Endothelial cell of umbilical vein (primary cell): Measurements from ENCODE around the gene RPL39L. TPM values are rescaled to one million over a fixed set of nuclear protein-coding genes. Genes with fewer than 3 reads are reported as not detected.

Source experiments
- BruUV-seq: library from RNA; stranded (reverse); fragments of 400-500 nt; replicated peaks from 2 replicates; lab custom pipeline; 2021; lab: Mats Ljungman, UMichigan
- CTCF ChIA-PET: fragments of 300-600, 350-600 bp; sonication (Branson Sonifier 250); formaldehyde crosslinking; loops from one replicate; lab custom pipeline; 2021; ENCODE audit warnings: antibody characterized with exemption, inconsistent platforms; lab: Charles Lee
- POLR2A ChIA-PET: fragments of 300-600, 350-600 bp; sonication (Branson Sonifier 250); formaldehyde crosslinking; loops from one replicate; lab custom pipeline; 2021; ENCODE audit warnings: antibody characterized with exemption, inconsistent platforms; lab: Charles Lee
- DNase-seq: peaks from one replicate; pipeline ENCODE4 v3.0.0-alpha.2; 2011; ENCODE audit warnings: low read depth, low spot score
- FAIRE-seq: peaks from 2 replicates; lab custom pipeline; 2011; peaks lifted over from hg19 to GRCh38; lab: Jason Lieb, UNC
- H2AFZ ChIP-seq: 2 replicates; pipeline ENCODE4 v1.6.0; 2012; ENCODE audit warnings: low read depth, low read length, control low read depth, inconsistent platforms
- H3K27ac ChIP-seq: 2 replicates; pipeline ENCODE4 v1.5.1; 2011; ENCODE audit warnings: low read depth, mild to moderate bottlenecking, control low read depth, low read length, moderate library complexity; ENCODE audit not compliant: insufficient read depth
- H3K27me3 ChIP-seq, 2 experiments: 2 replicates each; pipeline versions ENCODE4 v1.6.0 to v1.6.1; 2011; ENCODE audit warnings: low read length in 2 of 2, mixed read lengths in 1 of 2; ENCODE audit not compliant: control insufficient read depth in 2 of 2, insufficient read depth in 2 of 2
- H3K36me3 ChIP-seq, 2 experiments: 2 replicates in 1 of 2; 3 replicates in 1 of 2; pipeline ENCODE4 v1.5.1; 2011; ENCODE audit warnings: low read length in 2 of 2, mild to moderate bottlenecking in 1 of 2, moderate library complexity in 1 of 2; ENCODE audit not compliant: control insufficient read depth in 2 of 2, insufficient read depth in 2 of 2; ENCODE audit errors: extremely low read depth in 1 of 2
- H3K4me1 ChIP-seq: 3 replicates; pipeline ENCODE4 v1.5.1; 2011; ENCODE audit warnings: mild to moderate bottlenecking, low read length; ENCODE audit not compliant: control insufficient read depth, insufficient read depth; ENCODE audit errors: extremely low read depth
- H3K4me2 ChIP-seq: 2 replicates; pipeline ENCODE4 v1.6.1; 2011; ENCODE audit warnings: low read length, control low read depth, mixed read lengths; ENCODE audit not compliant: insufficient read depth
- H3K4me3 ChIP-seq, 3 experiments: fragments of 200-600 bp in 1 of 3; sonication (generic), shearing (Covaris generic) in 1 of 3; replicated peaks in 1 of 3; 2 replicates each; pipeline ENCODE4 v1.5.1; 2011 to 2016; ENCODE audit warnings: control low read depth in 3 of 3, low read length in 3 of 3, mild to moderate bottlenecking in 2 of 3, inconsistent platforms in 1 of 3, low read depth in 1 of 3, moderate library complexity in 1 of 3; ENCODE audit not compliant: insufficient read depth in 1 of 3
- H3K79me2 ChIP-seq: 2 replicates; pipeline ENCODE4 v1.6.0; 2012; ENCODE audit warnings: low read length, inconsistent platforms; ENCODE audit not compliant: control insufficient read depth, insufficient read depth
- H3K9ac ChIP-seq: replicated peaks from 2 replicates; pipeline ENCODE3; 2011; ENCODE audit warnings: low read length, control low read depth; ENCODE audit not compliant: insufficient read depth; ENCODE audit errors: extremely low read depth
- H3K9me1 ChIP-seq: replicated peaks from 3 replicates; pipeline ENCODE4 v1.6.0; 2011; ENCODE audit warnings: mild to moderate bottlenecking, low read length; ENCODE audit not compliant: control insufficient read depth, insufficient read depth; ENCODE audit errors: extremely low read depth
- H3K9me3 ChIP-seq: replicated peaks from 2 replicates; pipeline ENCODE4 v1.5.1; 2012; ENCODE audit warnings: low read length, inconsistent platforms; ENCODE audit not compliant: control insufficient read depth, insufficient read depth
- H4K20me1 ChIP-seq: replicated peaks from 2 replicates; pipeline ENCODE3; 2011; ENCODE audit warnings: mild to moderate bottlenecking, low read length; ENCODE audit not compliant: control insufficient read depth, insufficient read depth; ENCODE audit errors: extremely low read depth
- EZH2 ChIP-seq: IDR thresholded peaks from 2 replicates; pipeline ENCODE4 v1.6.1; 2012; ENCODE audit warnings: borderline replicate concordance, low read depth, mild to moderate bottlenecking, moderate library complexity, low read length, inconsistent platforms; ENCODE audit not compliant: severe bottlenecking
- FOS ChIP-seq: IDR thresholded peaks from 2 replicates; pipeline ENCODE4 v1.6.1; 2011; ENCODE audit warnings: mild to moderate bottlenecking, low read length, moderate library complexity, borderline replicate concordance; ENCODE audit not compliant: insufficient read depth
- GATA2 ChIP-seq: IDR thresholded peaks from 2 replicates; pipeline ENCODE4 v1.7.0; 2011; ENCODE audit warnings: low read depth, mild to moderate bottlenecking, moderate library complexity, mixed read lengths, low read length; ENCODE audit not compliant: insufficient read length, insufficient read depth
- JUN ChIP-seq: IDR thresholded peaks from 2 replicates; pipeline ENCODE4 v1.6.1; 2011; ENCODE audit warnings: borderline replicate concordance, low read depth; ENCODE audit not compliant: insufficient read length, insufficient read depth
- MYC ChIP-seq: IDR thresholded peaks from one replicate; pipeline ENCODE4 v1.6.1; 2011; ENCODE audit warnings: mild to moderate bottlenecking, low read depth, low read length
- POLR2A ChIP-seq: IDR thresholded peaks from 2 replicates; pipeline ENCODE4 v1.6.1; 2012; ENCODE audit warnings: low read depth, mild to moderate bottlenecking, control low read depth, low read length
- POLR2AphosphoS5 ChIP-seq: IDR thresholded peaks from 2 replicates; pipeline ENCODE4 v1.6.1; 2012; ENCODE audit warnings: low read depth, mild to moderate bottlenecking, control low read depth, low read length, moderate library complexity; ENCODE audit not compliant: insufficient read depth
- dilution Hi-C: fragments of 300-500 bp; cut with MboI; formaldehyde crosslinking; loops from one replicate; pipeline ENCODE4 v1.15.0; 2019; ENCODE audit warnings: low sequenced_read_pairs; ENCODE audit not compliant: extremely low pct_ligation_motif_present
- intact Hi-C: fragments of 100-400 bp; cut with micrococcal nuclease; formaldehyde crosslinking; loops from one replicate; pipeline ENCODE4 v1.10.0; 2022
- polyA plus RNA-seq, 4 experiments: library from polyadenylated mRNA; depleted of rRNA in 3 of 4; stranded (reverse) in 3 of 4; unstranded in 1 of 4; fragments of >200 nt; gene quantifications; 2 replicates each; pipeline versions ENCODE4 v1.2.1 to v1.2.3, GENCODE V29; 2011 to 2012; ENCODE audit warnings: missing spikeins in 1 of 4
- total RNA-seq: library from RNA; stranded (reverse); gene quantifications from 2 replicates; pipeline ENCODE4 v1.2.3, GENCODE V29; 2021
- TF ChIP-seq, protein P1 (sequence below), 2 donors: IDR thresholded peaks; 1 replicate in 1 of 2; 2 replicates in 1 of 2; pipeline ENCODE4 v1.5.1; 2011; ENCODE audit warnings: low read length in 2 of 2, mild to moderate bottlenecking in 2 of 2, moderate library complexity in 2 of 2, control low read depth in 1 of 2, inconsistent platforms in 1 of 2, low read depth in 1 of 2; ENCODE audit not compliant: insufficient read depth in 1 of 2; ENCODE audit errors: extremely low read depth in 1 of 2
- TF ChIP-seq, protein P2 (sequence below): IDR thresholded peaks from 2 replicates; pipeline ENCODE4 v1.6.1; 2011; ENCODE audit not compliant: insufficient read depth, insufficient read length

The RPL39L gene
- total and polyA plus RNA-seq, 2 donors (not counting 3 experiments of a cell fraction or from before 2014, with no cell fraction given) = 14.3 to 22.3 TPM

GRCh38 chr3:187077537-187077936 is 61.8 kb downstream of the RPL39L start:
- no peaks in the 10 kb centered on the region for H3K27me3 ChIP-seq
- H2AFZ ChIP-seq = no peak overlapping the region
- no peaks in the 10 kb centered on the region for H3K4me1 ChIP-seq
- intact Hi-C loops = no loop called here
- dilution Hi-C loops = no loop called here
- ChIA-PET POLR2A (no interaction called here), CTCF (no interaction called here)
- H3K79me2 ChIP-seq = no peaks in the 10 kb centered on the region
- H4K20me1 ChIP-seq = no peaks in the 10 kb centered on the region
- peaks cover 3 to 43% of the 10 kb centered on the region in 2 experiments for H3K36me3 ChIP-seq
- H3K4me3 ChIP-seq = no peak overlapping the region
- H3K9me1 ChIP-seq = no peaks in the 10 kb centered on the region
- H3K9ac ChIP-seq = no peak overlapping the region
- no peak overlapping the region for H3K4me2 ChIP-seq
- BruUV-seq = no TSS peak
- H3K27ac ChIP-seq = no peak overlapping the region
- no peaks in the 10 kb centered on the region for H3K9me3 ChIP-seq
- DNase-seq (no peak), FAIRE-seq (no peak)
- TF ChIP-seq JUN = no peak
- TF ChIP-seq FOS = no peak
- TF ChIP-seq, protein P1, sequence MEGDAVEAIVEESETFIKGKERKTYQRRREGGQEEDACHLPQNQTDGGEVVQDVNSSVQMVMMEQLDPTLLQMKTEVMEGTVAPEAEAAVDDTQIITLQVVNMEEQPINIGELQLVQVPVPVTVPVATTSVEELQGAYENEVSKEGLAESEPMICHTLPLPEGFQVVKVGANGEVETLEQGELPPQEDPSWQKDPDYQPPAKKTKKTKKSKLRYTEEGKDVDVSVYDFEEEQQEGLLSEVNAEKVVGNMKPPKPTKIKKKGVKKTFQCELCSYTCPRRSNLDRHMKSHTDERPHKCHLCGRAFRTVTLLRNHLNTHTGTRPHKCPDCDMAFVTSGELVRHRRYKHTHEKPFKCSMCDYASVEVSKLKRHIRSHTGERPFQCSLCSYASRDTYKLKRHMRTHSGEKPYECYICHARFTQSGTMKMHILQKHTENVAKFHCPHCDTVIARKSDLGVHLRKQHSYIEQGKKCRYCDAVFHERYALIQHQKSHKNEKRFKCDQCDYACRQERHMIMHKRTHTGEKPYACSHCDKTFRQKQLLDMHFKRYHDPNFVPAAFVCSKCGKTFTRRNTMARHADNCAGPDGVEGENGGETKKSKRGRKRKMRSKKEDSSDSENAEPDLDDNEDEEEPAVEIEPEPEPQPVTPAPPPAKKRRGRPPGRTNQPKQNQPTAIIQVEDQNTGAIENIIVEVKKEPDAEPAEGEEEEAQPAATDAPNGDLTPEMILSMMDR (IDR thresholded peaks at IDR 0.05; ENCODE audit: extremely low read depth in 1 of 2, insufficient read depth in 1 of 2, low read depth in 1 of 2, low read length in 2 of 2) = no peak
- TF ChIP-seq POLR2A = no peak
- TF ChIP-seq MYC = no peak
- TF ChIP-seq EZH2 = no peak
- TF ChIP-seq GATA2 = no peak
- TF ChIP-seq POLR2AphosphoS5 = no peak
- TF ChIP-seq, protein P2, sequence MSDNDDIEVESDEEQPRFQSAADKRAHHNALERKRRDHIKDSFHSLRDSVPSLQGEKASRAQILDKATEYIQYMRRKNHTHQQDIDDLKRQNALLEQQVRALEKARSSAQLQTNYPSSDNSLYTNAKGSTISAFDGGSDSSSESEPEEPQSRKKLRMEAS = no peak
